ENCODE data around the gene ARPC5L. TPM values are rescaled to one million over a fixed set of nuclear protein-coding genes. Genes with fewer than 3 reads are reported as not detected.
"Not testable (repeated sequence)": the region's sequence is repeated elsewhere in the genome, so short reads cannot be mapped to it uniquely, and the experiment has no call there.

ARPC5L gene
- total RNA-seq: 36.8 and 52.8 TPM in 2 replicates

- no peak for DNase-seq (ENCODE audit: extremely low read depth, low read depth, low spot score)
Measured at GRCh38 chr9:124861342-124862229, at the start of gene ARPC5L, which contains the start of gene RPL35. Gene ARPC5L, plus strand, starts transcription at chr9:124862130. Its CDS starts 7,161 bp downstream, at chr9:124869291. Gene RPL35, minus strand, starts transcription at chr9:124861957. Its CDS starts 45 bp downstream, at chr9:124861912.

- no peak for DNase-seq (ENCODE audit: extremely low read depth, low read depth, low spot score)
Measured at GRCh38 chr9:124812441-124812876, 49.5 kb upstream of the ARPC5L start.

GRCh38 chr9:124813041-124813440 lies 48.9 kb upstream of the ARPC5L start:
- DNase-seq (ENCODE audit: extremely low read depth, low read depth, low spot score): no peak

GRCh38 chr9:124813501-124814163 lies 48.3 kb upstream of the ARPC5L start:
- no peak for DNase-seq (ENCODE audit: extremely low read depth, low read depth, low spot score)

GRCh38 chr9:124814164-124814535 lies 47.8 kb upstream of the ARPC5L start:
- DNase-seq (ENCODE audit: extremely low read depth, low read depth, low spot score): no peak

GRCh38 chr9:124815601-124816000 lies 46.3 kb upstream of the ARPC5L start:
- no peak for DNase-seq (ENCODE audit: extremely low read depth, low read depth, low spot score)

- no peak for DNase-seq (ENCODE audit: extremely low read depth, low read depth, low spot score)
Measured at GRCh38 chr9:124818431-124819281, 43.3 kb upstream of the ARPC5L start.

- DNase-seq (ENCODE audit: extremely low read depth, low read depth, low spot score): no peak
Measured at GRCh38 chr9:124820698-124821623, 41.0 kb upstream of the ARPC5L start.

- no peak for DNase-seq (ENCODE audit: extremely low read depth, low read depth, low spot score)
Measured at GRCh38 chr9:124828489-124829333, 33.2 kb upstream of the ARPC5L start.

GRCh38 chr9:124829334-124829669 lies 32.6 kb upstream of the ARPC5L start:
- DNase-seq (ENCODE audit: extremely low read depth, low read depth, low spot score): no peak

- DNase-seq (ENCODE audit: extremely low read depth, low read depth, low spot score): no peak
Measured at GRCh38 chr9:124830593-124830992, 31.3 kb upstream of the ARPC5L start.

- DNase-seq (ENCODE audit: extremely low read depth, low read depth, low spot score): no peak
Measured at GRCh38 chr9:124831642-124832364, 30.1 kb upstream of the ARPC5L start.

GRCh38 chr9:124834591-124834990 lies 27.3 kb upstream of the ARPC5L start:
- DNase-seq (ENCODE audit: extremely low read depth, low read depth, low spot score): no peak

- no peak for DNase-seq (ENCODE audit: extremely low read depth, low read depth, low spot score)
Measured at GRCh38 chr9:124835026-124835557, 26.8 kb upstream of the ARPC5L start.

- not testable (repeated sequence) for DNase-seq (ENCODE audit: extremely low read depth, low read depth, low spot score)
Measured at GRCh38 chr9:124838132-124838531, 23.8 kb upstream of the ARPC5L start.

- not testable (repeated sequence) for DNase-seq (ENCODE audit: extremely low read depth, low read depth, low spot score)
Measured at GRCh38 chr9:124838567-124839275, 23.2 kb upstream of the ARPC5L start.

GRCh38 chr9:124839612-124840299 lies 22.2 kb upstream of the ARPC5L start:
- DNase-seq (ENCODE audit: extremely low read depth, low read depth, low spot score): no peak

All from glomerular endothelial cell (primary cell).